GM21515 (cell line): Measurements from ENCODE around the gene ALPK3.

Source experiments
- ATAC-seq: cut with Tn5 transposase; IDR thresholded peaks from one replicate; pipeline ENCODE4 v1.9.1; 2021; ENCODE audit not compliant: unreplicated experiment

The ALPK3 gene

GRCh38 chr15:84798436-84798946 is 18.7 kb upstream of the ALPK3 start:
- ATAC-seq = no peak

GRCh38 chr15:84799511-84800187 is 17.5 kb upstream of the ALPK3 start:
- ATAC-seq = no peak

- no peak for ATAC-seq
These were observed 16.8 kb upstream of the ALPK3 start for GRCh38 chr15:84800365-84800806.

- no peak for ATAC-seq
These were observed 12.9 kb upstream of the ALPK3 start for GRCh38 chr15:84804005-84804900.

GRCh38 chr15:84805221-84805620 is 11.9 kb upstream of the ALPK3 start:
- no peak for ATAC-seq

GRCh38 chr15:84807228-84807627 is 9.9 kb upstream of the ALPK3 start:
- no peak for ATAC-seq

- no peak for ATAC-seq
These were observed 6.9 kb upstream of the ALPK3 start for GRCh38 chr15:84810073-84810840.

- ATAC-seq = no peak
These were observed 6.0 kb upstream of the ALPK3 start for GRCh38 chr15:84811151-84811550.

GRCh38 chr15:84811828-84812227 is 5.3 kb upstream of the ALPK3 start:
- no peak for ATAC-seq

- no peak for ATAC-seq
These were observed 4.3 kb upstream of the ALPK3 start for GRCh38 chr15:84812842-84813241.

- no peak for ATAC-seq
These were observed 3.7 kb upstream of the ALPK3 start for GRCh38 chr15:84813435-84813834.

GRCh38 chr15:84813931-84814330 is 3.2 kb upstream of the ALPK3 start:
- ATAC-seq = no peak

- no peak for ATAC-seq
These were observed 2.2 kb upstream of the ALPK3 start for GRCh38 chr15:84814916-84815315.

- ATAC-seq = no peak
These were observed 418 bp downstream of the ALPK3 start for GRCh38 chr15:84817466-84818081.

- no peak for ATAC-seq
These were observed 1.3 kb downstream of the ALPK3 start for GRCh38 chr15:84818261-84819131.

GRCh38 chr15:84819291-84819768 is 2.2 kb downstream of the ALPK3 start:
- ATAC-seq = no peak

GRCh38 chr15:84819791-84820190 is 2.6 kb downstream of the ALPK3 start:
- no peak for ATAC-seq

- no peak for ATAC-seq
These were observed 4.4 kb downstream of the ALPK3 start for GRCh38 chr15:84821501-84822021.

- no peak for ATAC-seq
These were observed 5.6 kb downstream of the ALPK3 start for GRCh38 chr15:84822653-84823281.
